H1 (cell line): ENCODE data around the gene KANSL1.

Experiments
- ATF2 ChIP-seq: IDR thresholded peaks from 2 replicates; pipeline ENCODE4 v1.6.1; 2012; ENCODE audit warnings: low read length, inconsistent platforms
- CHD2 ChIP-seq: IDR thresholded peaks from 2 replicates; pipeline ENCODE4 v1.6.1; 2012; ENCODE audit warnings: low read length, improper control_type of control experiment
- CTCF ChIP-seq, 3 experiments: IDR thresholded peaks; 1 replicate in 2 of 3; 2 replicates in 1 of 3; pipeline versions ENCODE4 v1.5.1 to v1.6.1; 2011; ENCODE audit warnings: low read length in 3 of 3, mild to moderate bottlenecking in 3 of 3, inconsistent platforms in 2 of 3, low read depth in 1 of 3, moderate library complexity in 1 of 3; ENCODE audit not compliant: insufficient read depth in 1 of 3; ENCODE audit errors: control extremely low read depth in 1 of 3
- EP300 ChIP-seq, 2 experiments: IDR thresholded peaks; 1 replicate in 1 of 2; 2 replicates in 1 of 2; pipeline ENCODE4 v1.6.1; 2011 to 2012; ENCODE audit warnings: low read depth in 2 of 2, low read length in 2 of 2, mild to moderate bottlenecking in 2 of 2, borderline replicate concordance in 1 of 2, inconsistent platforms in 1 of 2, moderate library complexity in 1 of 2
- JUND ChIP-seq: IDR thresholded peaks from 2 replicates; pipeline ENCODE4 v1.6.1; 2011; ENCODE audit warnings: mild to moderate bottlenecking, improper control_type of control experiment, low read length
- POLR2A ChIP-seq, 2 experiments: IDR thresholded peaks; 1 replicate in 1 of 2; 2 replicates in 1 of 2; pipeline ENCODE4 v1.6.1; 2011; ENCODE audit warnings: low read depth in 2 of 2, low read length in 2 of 2, mild to moderate bottlenecking in 2 of 2; ENCODE audit errors: control extremely low read depth in 1 of 2

- no peak for TF ChIP-seq CTCF (IDR thresholded peaks at IDR 0.05; ENCODE audit: control extremely low read depth in 1 of 3, insufficient read depth in 1 of 3, low read depth in 1 of 3, low read length in 3 of 3)
- TF ChIP-seq JUND, result no peak
- TF ChIP-seq ATF2, result no peak
- no peak for TF ChIP-seq CHD2
- no peak for TF ChIP-seq EP300 (IDR thresholded peaks at IDR 0.05; ENCODE audit: borderline replicate concordance in 1 of 2, low read depth in 2 of 2, low read length in 2 of 2)
- TF ChIP-seq POLR2A (IDR thresholded peaks at IDR 0.05; ENCODE audit: control extremely low read depth in 1 of 2, low read depth in 2 of 2, low read length in 2 of 2), result no peak
Measured at GRCh38 chr17:46042246-46042645, 151.0 kb downstream of the KANSL1 start.
